H9 (cell line): ENCODE measurements around the gene ASTN2. TPM values are rescaled to one million over a fixed set of nuclear protein-coding genes. Genes with fewer than 3 reads are reported as not detected.

Source experiments
- DNase-seq: peaks from one replicate; pipeline ENCODE4 v3.0.0-alpha.2; 2017
- H2AFZ ChIP-seq: one replicate; pipeline ENCODE4 v1.6.1; 2013; ENCODE audit warnings: mild to moderate bottlenecking, low read length, control low read depth, moderate library complexity
- H2AK5ac ChIP-seq: 2 replicates; pipeline ENCODE4 v1.6.1; 2013; ENCODE audit warnings: low read length, control low read depth, mixed read lengths; ENCODE audit not compliant: insufficient read length
- H2BK120ac ChIP-seq: one replicate; pipeline ENCODE4 v1.6.1; 2013; ENCODE audit warnings: low read depth, mild to moderate bottlenecking, low read length, control low read depth, inconsistent platforms; ENCODE audit not compliant: poor library complexity, severe bottlenecking
- H2BK12ac ChIP-seq: 2 replicates; pipeline ENCODE4 v1.6.1; 2013; ENCODE audit warnings: low read length, control low read depth, mixed read lengths, low read depth; ENCODE audit not compliant: insufficient read length
- H2BK15ac ChIP-seq: 2 replicates; pipeline ENCODE4 v1.6.1; 2013; ENCODE audit warnings: low read depth, low read length, control low read depth
- H2BK20ac ChIP-seq: one replicate; pipeline ENCODE4 v1.6.1; 2013; ENCODE audit warnings: low read depth, mild to moderate bottlenecking, low read length, control low read depth, inconsistent platforms; ENCODE audit not compliant: poor library complexity, severe bottlenecking
- H2BK5ac ChIP-seq: 2 replicates; pipeline ENCODE4 v1.6.1; 2013; ENCODE audit warnings: low read length, control low read depth, mixed read lengths; ENCODE audit not compliant: insufficient read length
- H3K14ac ChIP-seq: 2 replicates; pipeline ENCODE4 v1.6.1; 2013; ENCODE audit warnings: low read length, control low read depth; ENCODE audit not compliant: insufficient read depth
- H3K18ac ChIP-seq: 2 replicates; pipeline ENCODE4 v1.6.1; 2013; ENCODE audit warnings: low read depth, mild to moderate bottlenecking, mixed read lengths, low read length, control low read depth; ENCODE audit not compliant: insufficient read length
- H3K23ac ChIP-seq: 2 replicates; pipeline ENCODE4 v1.6.1; 2013; ENCODE audit warnings: low read length, control low read depth, mixed read lengths, low read depth; ENCODE audit not compliant: insufficient read length
- H3K23me2 ChIP-seq: 2 replicates; pipeline ENCODE4 v1.6.1; 2013; ENCODE audit warnings: low read depth, mild to moderate bottlenecking, mixed read lengths, low read length, control low read depth; ENCODE audit not compliant: insufficient read length, poor library complexity, severe bottlenecking
- H3K27ac ChIP-seq: 2 replicates; pipeline ENCODE4 v1.5.1; 2013; ENCODE audit warnings: low read length, control low read depth, mixed read lengths, low read depth; ENCODE audit not compliant: insufficient read length
- H3K27me3 ChIP-seq: 2 replicates; pipeline ENCODE4 v1.6.1; 2013; ENCODE audit warnings: low read length, control low read depth, inconsistent platforms; ENCODE audit not compliant: insufficient read depth
- H3K4ac ChIP-seq: 2 replicates; pipeline ENCODE4 v1.6.1; 2013; ENCODE audit warnings: low read depth, mild to moderate bottlenecking, control low read depth, inconsistent platforms, low read length, moderate library complexity
- H3K4me1 ChIP-seq: 2 replicates; pipeline ENCODE4 v1.6.1; 2013; ENCODE audit warnings: low read length, control low read depth, inconsistent platforms; ENCODE audit not compliant: insufficient read depth
- H3K4me2 ChIP-seq: 2 replicates; pipeline ENCODE4 v1.6.1; 2013; ENCODE audit warnings: low read length, control low read depth, mixed read lengths; ENCODE audit not compliant: insufficient read length, insufficient read depth
- H3K56ac ChIP-seq: 2 replicates; pipeline ENCODE4 v1.6.1; 2013; ENCODE audit warnings: low read depth, mild to moderate bottlenecking, mixed read lengths, low read length, control low read depth; ENCODE audit not compliant: insufficient read length
- H3K79me1 ChIP-seq: 2 replicates; pipeline ENCODE4 v1.6.1; 2013; ENCODE audit warnings: low read depth, mild to moderate bottlenecking, moderate library complexity, low read length, control low read depth, inconsistent platforms; ENCODE audit not compliant: insufficient read depth, poor library complexity, severe bottlenecking
- H3K79me2 ChIP-seq: 2 replicates; pipeline ENCODE4 v1.6.1; 2013; ENCODE audit warnings: low read length, control low read depth, inconsistent platforms; ENCODE audit not compliant: insufficient read depth
- H3K9ac ChIP-seq: 2 replicates; pipeline ENCODE4 v1.6.1; 2013; ENCODE audit warnings: low read length, control low read depth, mixed read lengths; ENCODE audit not compliant: insufficient read length; ENCODE audit errors: extremely low read depth
- H3K9me3 ChIP-seq: one replicate; pipeline ENCODE4 v1.6.1; 2013; ENCODE audit warnings: low read depth, low read length, inconsistent platforms; ENCODE audit not compliant: control insufficient read depth
- H3T11ph ChIP-seq: one replicate; pipeline ENCODE4 v1.6.1; 2013; ENCODE audit warnings: mild to moderate bottlenecking, low read length, control low read depth, inconsistent platforms
- H4K20me1 ChIP-seq: one replicate; pipeline ENCODE4 v1.6.1; 2013; ENCODE audit not compliant: control insufficient read depth, insufficient read length, insufficient read depth
- H4K5ac ChIP-seq: 2 replicates; pipeline ENCODE4 v1.6.1; 2013; ENCODE audit warnings: low read depth, mild to moderate bottlenecking, mixed read lengths, low read length, control low read depth; ENCODE audit not compliant: insufficient read length
- H4K8ac ChIP-seq: replicated peaks from 2 replicates; pipeline ENCODE4 v1.6.1; 2013; ENCODE audit warnings: low read length, control low read depth, mixed read lengths, low read depth; ENCODE audit not compliant: insufficient read length
- H4K91ac ChIP-seq: 2 replicates; pipeline ENCODE4 v1.6.1; 2013; ENCODE audit warnings: low read depth, mild to moderate bottlenecking, moderate library complexity, mixed read lengths, low read length, control low read depth; ENCODE audit not compliant: insufficient read length
- H3K27ac Mint-ChIP-seq, 3 experiments: 2 replicates in 2 of 3; 3 replicates in 1 of 3; pipeline ENCODE4 v1.8.0; 2020 to 2021; ENCODE audit warnings: mixed read lengths in 3 of 3, mild to moderate bottlenecking in 1 of 3, moderate library complexity in 1 of 3
- H3K27me3 Mint-ChIP-seq: 2 replicates; pipeline ENCODE4 v1.8.0; 2021; ENCODE audit warnings: low read depth, mild to moderate bottlenecking, moderate library complexity, mixed read lengths
- H3K36me3 Mint-ChIP-seq, 3 experiments: 2 replicates in 2 of 3; 3 replicates in 1 of 3; pipeline ENCODE4 v1.8.0; 2020 to 2021; ENCODE audit warnings: low read depth in 3 of 3, mixed read lengths in 3 of 3; ENCODE audit not compliant: insufficient read depth in 1 of 3
- H3K4me1 Mint-ChIP-seq, 2 experiments: 2 replicates each; pipeline ENCODE4 v1.8.0; 2020; ENCODE audit warnings: mixed read lengths in 2 of 2
- H3K4me3 Mint-ChIP-seq, 2 experiments: 2 replicates in 1 of 2; 3 replicates in 1 of 2; pipeline ENCODE4 v1.8.0; 2020 to 2021; ENCODE audit warnings: mild to moderate bottlenecking in 2 of 2, mixed read lengths in 2 of 2, moderate library complexity in 1 of 2
- H3K9me3 Mint-ChIP-seq, 2 experiments: 2 replicates in 1 of 2; 3 replicates in 1 of 2; pipeline ENCODE4 v1.8.0; 2020; ENCODE audit warnings: mild to moderate bottlenecking in 2 of 2, mixed read lengths in 2 of 2, moderate library complexity in 1 of 2
- CTCF ChIP-seq: fragments of 200-600 bp; sonication (generic); conservative IDR thresholded peaks from 3 replicates; pipeline ENCODE4 v1.8.0; 2021; ENCODE audit warnings: antibody characterized with exemption, mild to moderate bottlenecking
- WGBS: extraction: QIAGEN DNeasy Blood & Tissue Kit; methylation state at CpG from one replicate; pipeline ENCODE4 v1.1.7; 2013; ENCODE audit warnings: missing lambda C conversion rate, low lambda C conversion rate, mixed read lengths; ENCODE audit not compliant: insufficient read length; ENCODE audit errors: extremely low coverage; 5-methylcytosine and 5-hydroxymethylcytosine counted together
- total RNA-seq: library from RNA; stranded (reverse); gene quantifications from 2 replicates; pipeline ENCODE4 v1.2.1, GENCODE V29; 2021

ASTN2 gene
- total RNA-seq, 1 experiment from 2014 or later: 9.7 TPM

GRCh38 chr9:116904165-116904564 is 510.7 kb downstream of the ASTN2 start:
- no CpG with 5 or more reads among the region's 3 CpGs for WGBS
- Mint-ChIP-seq H3K27ac (no peak overlapping the region), H3K4me3 (no peak overlapping the region), H3K4me1 (peaks cover 23 to 29% of the 10 kb centered on the region in 2 experiments), H3K36me3 (peaks cover 0 to 9% (median 7%) of the 10 kb centered on the region in 3 experiments; a peak in 4 of 7 replicates), H3K9me3 (peaks cover 5 to 8% of the 10 kb centered on the region in 2 experiments; a peak in 4 of 5 replicates), H3K27me3 (no peaks in the 10 kb centered on the region)
- H3K79me2 ChIP-seq: no peaks in the 10 kb centered on the region
- no peak overlapping the region for H3K23ac ChIP-seq
- H4K91ac ChIP-seq: no peak overlapping the region
- H3K9me3 ChIP-seq: no peaks in the 10 kb centered on the region
- H2BK120ac ChIP-seq: no peak overlapping the region
- no peak overlapping the region for H4K8ac ChIP-seq
- no peak overlapping the region for H3K14ac ChIP-seq
- no peak overlapping the region for H3K9ac ChIP-seq
- H2BK5ac ChIP-seq: no peak overlapping the region
- no peaks in the 10 kb centered on the region for H3K79me1 ChIP-seq
- H4K20me1 ChIP-seq: no peaks in the 10 kb centered on the region
- H2BK20ac ChIP-seq: no peak overlapping the region
- H3K4me1 ChIP-seq: no peaks in the 10 kb centered on the region; the same call in 1 of the 2 replicates
- no peak overlapping the region for H3K4me2 ChIP-seq
- H2BK12ac ChIP-seq: no peak overlapping the region
- H2AK5ac ChIP-seq: no peak overlapping the region
- no peaks in the 10 kb centered on the region for H3K23me2 ChIP-seq
- H3K4ac ChIP-seq: no peak overlapping the region
- no peak overlapping the region for H3K18ac ChIP-seq
- DNase-seq: no peak
- H3K27me3 ChIP-seq: no peaks in the 10 kb centered on the region; the same call in 1 of the 2 replicates
- no peak overlapping the region for H2AFZ ChIP-seq
- no peak overlapping the region for H4K5ac ChIP-seq
- no peak overlapping the region for H3T11ph ChIP-seq
- TF ChIP-seq CTCF: no peak
- no peak overlapping the region for H3K27ac ChIP-seq
- no peak overlapping the region for H3K56ac ChIP-seq
- H2BK15ac ChIP-seq: no peak overlapping the region
